ENCODE measurements around the gene SSBP4. TPM values are rescaled to one million over a fixed set of nuclear protein-coding genes. Genes with fewer than 3 reads are reported as not detected.

Gene SSBP4
- total and polyA plus RNA-seq, 4 donors = 4.0 to 19.0 (median 11.5) TPM

DNA sequence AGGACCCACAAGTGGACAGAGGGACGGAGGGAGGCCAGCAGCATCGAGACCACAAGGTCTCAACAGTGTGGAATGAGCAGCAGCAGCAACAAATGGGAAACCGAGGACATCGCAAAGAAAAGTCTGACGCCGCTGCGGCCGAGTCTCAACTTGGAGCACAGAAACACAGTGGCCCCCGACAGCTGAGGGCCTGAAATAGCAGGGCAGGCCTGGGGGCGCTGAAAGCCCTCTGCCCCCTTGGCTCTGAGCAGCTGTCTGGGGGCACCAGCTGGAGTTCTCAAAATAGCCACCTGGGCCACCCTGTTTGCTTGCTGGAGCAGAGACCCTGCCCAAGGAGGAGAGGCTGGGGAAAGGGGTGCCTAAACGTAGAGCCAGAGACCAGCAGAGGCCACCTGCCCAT, 24.6 kb downstream of the SSBP4 start:
- Histone ChIP-seq H3K27ac (ENCODE audit: low read depth in 1 of 2, low read length in 2 of 2) (no peak overlapping the region), H3K27me3 (ENCODE audit: control insufficient read depth in 4 of 4, insufficient read depth in 4 of 4, low read length in 3 of 4) (no peaks in the 10 kb centered on the region), H3K9me3 (ENCODE audit: control insufficient read depth in 4 of 4, low read length in 3 of 4) (no peaks in the 10 kb centered on the region), H3K4me3 (ENCODE audit: low read depth in 1 of 3, low read length in 3 of 3) (no peak overlapping the region), H3K4me1 (ENCODE audit: control insufficient read depth in 4 of 4, insufficient read depth in 4 of 4, low read length in 3 of 4) (peaks cover 0 to 24% (median 15%) of the 10 kb centered on the region in 4 donors), H3K36me3 (ENCODE audit: control insufficient read depth in 4 of 4, insufficient read depth in 3 of 4, low read depth in 1 of 4, low read length in 3 of 4) (peaks cover 8 to 36% (median 18%) of the 10 kb centered on the region in 4 donors), H3K9ac (ENCODE audit: low read depth in 1 of 2, low read length in 2 of 2) (no peak overlapping the region)
- no peak for DNase-seq (ENCODE audit: low spot score)
- 95% methylated on average over 11 of the region's 11 CpGs for WGBS
- no peak for TF ChIP-seq YY1 (IDR thresholded peaks at IDR 0.05)
- no peak for TF ChIP-seq RAD21 (IDR thresholded peaks at IDR 0.05)
- TF ChIP-seq SP1 (IDR thresholded peaks at IDR 0.05) = no peak
- no peak for TF ChIP-seq NR2F2 (IDR thresholded peaks at IDR 0.05)
- TF ChIP-seq HNF4A (conservative IDR thresholded peaks at IDR 0.05) = no peak
- no peak for TF ChIP-seq FOXA2 (IDR thresholded peaks at IDR 0.05)
- TF ChIP-seq, protein P1, sequence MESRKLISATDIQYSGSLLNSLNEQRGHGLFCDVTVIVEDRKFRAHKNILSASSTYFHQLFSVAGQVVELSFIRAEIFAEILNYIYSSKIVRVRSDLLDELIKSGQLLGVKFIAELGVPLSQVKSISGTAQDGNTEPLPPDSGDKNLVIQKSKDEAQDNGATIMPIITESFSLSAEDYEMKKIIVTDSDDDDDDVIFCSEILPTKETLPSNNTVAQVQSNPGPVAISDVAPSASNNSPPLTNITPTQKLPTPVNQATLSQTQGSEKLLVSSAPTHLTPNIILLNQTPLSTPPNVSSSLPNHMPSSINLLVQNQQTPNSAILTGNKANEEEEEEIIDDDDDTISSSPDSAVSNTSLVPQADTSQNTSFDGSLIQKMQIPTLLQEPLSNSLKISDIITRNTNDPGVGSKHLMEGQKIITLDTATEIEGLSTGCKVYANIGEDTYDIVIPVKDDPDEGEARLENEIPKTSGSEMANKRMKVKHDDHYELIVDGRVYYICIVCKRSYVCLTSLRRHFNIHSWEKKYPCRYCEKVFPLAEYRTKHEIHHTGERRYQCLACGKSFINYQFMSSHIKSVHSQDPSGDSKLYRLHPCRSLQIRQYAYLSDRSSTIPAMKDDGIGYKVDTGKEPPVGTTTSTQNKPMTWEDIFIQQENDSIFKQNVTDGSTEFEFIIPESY (IDR thresholded peaks at IDR 0.05) = no peak
- TF ChIP-seq, protein P2, sequence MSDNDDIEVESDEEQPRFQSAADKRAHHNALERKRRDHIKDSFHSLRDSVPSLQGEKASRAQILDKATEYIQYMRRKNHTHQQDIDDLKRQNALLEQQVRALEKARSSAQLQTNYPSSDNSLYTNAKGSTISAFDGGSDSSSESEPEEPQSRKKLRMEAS (IDR thresholded peaks at IDR 0.05) = no peak
- TF ChIP-seq, protein P3, sequence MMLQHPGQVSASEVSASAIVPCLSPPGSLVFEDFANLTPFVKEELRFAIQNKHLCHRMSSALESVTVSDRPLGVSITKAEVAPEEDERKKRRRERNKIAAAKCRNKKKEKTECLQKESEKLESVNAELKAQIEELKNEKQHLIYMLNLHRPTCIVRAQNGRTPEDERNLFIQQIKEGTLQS (IDR thresholded peaks at IDR 0.05) = no peak
- TF ChIP-seq FOXA1 (IDR thresholded peaks at IDR 0.05) = no peak
- TF ChIP-seq REST (IDR thresholded peaks at IDR 0.05) = no peak
- TF ChIP-seq TAF1 (conservative IDR thresholded peaks at IDR 0.05) = no peak
- TF ChIP-seq HNF4G (IDR thresholded peaks at IDR 0.05) = no peak
- no peak for TF ChIP-seq JUND (IDR thresholded peaks at IDR 0.05)
- TF ChIP-seq EGR1 (IDR thresholded peaks at IDR 0.05; ENCODE audit: low read depth in 2 of 2) = no peak
- TF ChIP-seq GABPA (IDR thresholded peaks at IDR 0.05 in 1 of 2, conservative IDR thresholded peaks at IDR 0.05 in 1 of 2) = no peak
- TF ChIP-seq RXRA (IDR thresholded peaks at IDR 0.05) = no peak
- TF ChIP-seq CTCF (IDR thresholded peaks at IDR 0.05; ENCODE audit: low read depth, low read length, missing input control) = no peak
